Measurements from ENCODE around the gene OAF.
"Not testable (repeated sequence)": the region's sequence is repeated elsewhere in the genome, so short reads cannot be mapped to it uniquely, and the experiment has no call there.

Gene OAF

GRCh38 chr11:120243221-120243620 is 32.4 kb downstream of the OAF start:
- DNase-seq (ENCODE audit: low spot score), result no peak

- DNase-seq (ENCODE audit: low spot score), result no peak
Observed at GRCh38 chr11:120244476-120245365, 33.9 kb downstream of the OAF start.

DNA sequence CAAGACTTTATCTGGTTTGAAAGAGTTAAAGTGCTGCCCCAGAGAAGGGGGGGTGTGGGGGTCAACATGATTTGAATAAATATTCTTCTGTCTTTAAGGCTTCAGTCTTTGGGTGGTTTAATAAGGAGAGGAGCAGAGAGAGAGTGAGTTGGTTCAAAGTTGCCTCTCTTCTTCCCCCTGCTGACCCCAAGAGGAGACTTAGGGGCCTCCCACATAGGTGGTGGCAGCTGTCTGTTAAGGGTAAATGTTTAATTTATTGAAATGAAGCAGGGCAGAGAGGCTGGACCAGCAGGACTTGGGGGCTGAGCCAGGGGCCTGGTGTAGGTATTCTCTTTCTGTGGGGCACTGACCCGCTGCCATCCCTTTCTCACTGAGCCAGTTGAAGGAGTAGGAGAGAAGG is 34.6 kb downstream of the OAF start:
- DNase-seq (ENCODE audit: low spot score), result no peak

DNA sequence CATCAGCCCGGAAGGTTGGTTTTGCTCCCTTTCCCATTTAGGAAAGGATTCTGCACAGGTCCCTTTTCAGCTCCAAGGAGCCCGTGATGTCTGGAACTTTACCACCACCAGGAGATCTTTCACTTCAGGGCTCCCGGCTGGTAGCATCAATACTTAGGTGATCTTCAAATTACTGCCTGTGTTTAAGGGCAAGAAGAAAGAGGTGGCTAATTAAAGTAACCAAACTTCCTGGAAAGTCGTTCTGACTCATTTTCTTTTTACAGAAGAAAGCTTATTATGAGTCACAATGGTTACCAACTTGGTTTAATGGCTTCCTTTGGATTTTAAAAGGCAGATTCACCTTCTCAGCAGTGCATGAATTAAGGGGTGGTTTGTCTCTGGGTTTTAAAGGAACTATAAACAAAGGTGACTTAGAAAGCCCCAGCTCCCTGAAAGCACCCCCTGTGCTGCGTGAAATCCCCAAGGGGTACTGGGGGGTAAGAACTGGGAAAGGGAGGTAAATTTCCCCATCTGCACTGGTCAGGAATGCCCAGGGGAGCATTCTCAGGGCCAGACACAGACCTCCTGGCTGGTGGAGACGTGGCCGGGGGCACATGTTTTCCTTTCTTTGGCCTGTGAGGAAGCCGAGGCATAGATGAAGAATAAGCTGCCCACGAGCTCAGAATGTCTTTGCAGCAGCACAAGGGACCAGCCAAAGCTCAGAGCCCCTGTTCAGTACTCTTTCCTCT is 37.9 kb downstream of the OAF start:
- DNase-seq (ENCODE audit: low spot score), result peak; percentile 51

GRCh38 chr11:120249279-120250262 is 38.7 kb downstream of the OAF start:
- no peak for DNase-seq (ENCODE audit: low spot score)

DNA sequence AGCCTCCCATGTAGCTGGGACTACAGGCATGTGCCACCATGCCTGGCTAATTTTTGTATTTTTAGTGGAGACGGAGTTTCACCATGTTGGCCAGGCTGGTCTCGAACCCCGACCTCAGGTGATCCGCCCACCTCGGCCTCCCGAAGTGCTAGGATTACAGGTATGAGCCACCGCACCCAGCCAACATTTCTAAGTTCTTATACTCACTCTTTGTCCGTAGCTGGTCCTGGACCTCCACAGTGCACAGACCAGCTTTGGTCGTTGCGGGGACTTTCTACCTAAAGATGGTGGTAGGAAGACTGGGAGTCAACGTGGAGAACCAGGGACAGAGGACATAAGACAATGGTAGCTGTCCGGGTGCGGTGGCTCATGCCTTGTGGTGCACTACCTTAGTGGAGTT is 42.5 kb downstream of the OAF start:
- DNase-seq (ENCODE audit: low spot score), result not testable (repeated sequence)

- no peak for DNase-seq (ENCODE audit: low spot score)
Observed at GRCh38 chr11:120254788-120255518, 44.1 kb downstream of the OAF start.

GRCh38 chr11:120255519-120255866 is 44.7 kb downstream of the OAF start:
- DNase-seq (ENCODE audit: low spot score), result no peak

DNA sequence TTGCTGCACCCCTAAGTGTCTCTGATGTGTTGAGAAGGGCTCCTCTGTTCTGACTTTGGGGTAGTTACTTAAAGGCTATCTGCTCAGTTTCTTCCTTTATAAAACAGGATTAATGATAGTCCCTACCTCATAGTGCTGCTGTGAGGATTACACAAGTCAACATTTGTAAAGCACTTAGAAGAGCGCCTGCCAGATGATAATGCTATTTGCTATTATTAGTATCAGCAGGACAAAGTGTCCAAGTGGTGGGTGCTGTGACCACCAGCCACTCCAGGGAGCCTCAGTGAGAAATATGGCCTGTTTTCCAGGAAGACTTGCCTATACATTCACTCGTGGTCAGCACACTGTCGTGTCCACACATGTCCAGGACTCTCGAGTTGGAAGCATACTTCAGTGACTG is 45.3 kb downstream of the OAF start:
- DNase-seq (ENCODE audit: low spot score), result no peak

DNA sequence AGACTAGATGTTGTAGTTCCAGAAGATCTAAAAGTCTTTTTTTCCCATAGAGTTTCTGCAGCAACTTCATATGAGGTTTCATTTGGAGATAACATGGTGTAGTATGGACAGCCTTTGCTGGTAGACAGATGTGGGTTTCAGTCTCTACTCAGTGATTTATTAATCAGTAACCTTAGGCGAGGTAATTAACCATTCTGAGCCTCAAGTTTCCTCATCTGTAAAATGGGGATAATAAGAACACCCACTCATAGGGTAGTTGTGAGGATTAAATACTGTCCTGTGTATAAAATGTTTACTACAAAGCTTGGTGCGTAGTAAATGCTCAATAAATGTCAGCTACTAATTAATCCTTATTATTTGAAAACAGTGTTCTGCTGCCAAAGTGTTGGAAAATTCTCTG is 45.9 kb downstream of the OAF start:
- DNase-seq (ENCODE audit: low spot score), result no peak

DNA sequence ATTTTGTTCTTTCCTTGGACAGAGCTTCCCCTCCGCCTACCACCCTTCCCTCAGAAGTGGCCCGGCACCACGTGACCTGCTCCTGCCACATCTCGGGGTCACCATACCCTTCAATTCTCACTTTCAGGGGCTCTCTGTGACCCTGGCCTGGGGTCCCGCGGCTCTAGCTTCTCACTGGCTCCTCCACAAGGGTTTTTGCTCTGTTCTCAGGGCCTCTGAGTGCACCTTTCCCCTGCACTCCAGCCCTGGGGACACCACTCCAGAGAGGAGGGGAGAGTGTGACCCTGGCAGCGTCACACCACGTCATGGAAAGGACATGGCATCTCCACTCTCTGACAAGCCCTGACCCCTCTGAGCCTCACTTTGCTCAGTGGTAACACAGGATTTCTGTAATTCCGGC is 46.5 kb downstream of the OAF start:
- no peak for DNase-seq (ENCODE audit: low spot score)

DNA sequence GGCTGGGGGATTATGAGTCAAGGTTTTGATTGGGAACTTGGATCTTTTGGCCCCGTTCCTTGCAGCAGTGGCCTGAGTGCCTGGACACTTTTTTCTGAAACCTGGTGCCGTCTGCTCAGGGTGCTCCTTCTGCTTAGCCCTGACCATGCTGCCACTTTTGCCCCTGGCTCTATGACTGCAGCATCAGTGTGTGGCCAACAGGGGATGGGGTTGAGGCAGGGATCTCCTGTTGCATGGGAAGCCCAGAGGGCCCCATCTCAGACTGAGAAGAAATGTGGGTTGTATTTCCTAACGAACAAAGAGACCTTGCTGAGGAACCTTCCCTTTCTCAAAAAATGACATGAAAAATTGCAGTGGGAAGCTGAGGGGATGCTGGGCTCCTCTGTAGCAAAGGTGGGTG is 47.8 kb downstream of the OAF start:
- DNase-seq (ENCODE audit: low spot score), result no peak

- no peak for DNase-seq (ENCODE audit: low spot score)
Observed at GRCh38 chr11:120259241-120259640, 48.4 kb downstream of the OAF start.

- DNase-seq (ENCODE audit: low spot score), result no peak
Observed at GRCh38 chr11:120259988-120260565, 49.2 kb downstream of the OAF start.

DNA sequence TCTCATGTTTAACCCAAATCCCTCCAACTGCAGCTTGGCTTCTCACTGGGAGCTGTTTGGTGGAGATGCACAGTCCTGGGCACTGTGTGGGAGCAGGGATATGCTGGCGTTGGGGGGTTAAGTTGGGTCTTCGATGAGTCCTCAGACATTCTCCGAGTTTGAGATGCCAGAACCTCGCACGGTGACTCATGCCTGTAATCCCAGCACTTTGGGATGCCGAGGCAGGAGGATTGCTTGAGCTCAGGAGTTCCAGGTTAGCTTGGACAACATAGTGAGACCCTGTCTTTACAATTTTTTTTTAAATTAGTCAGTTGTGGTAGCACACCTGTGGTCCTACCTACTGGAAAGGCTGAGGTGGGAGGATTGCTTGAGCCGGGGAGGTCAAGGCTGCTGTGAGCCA is 49.8 kb downstream of the OAF start:
- no peak for DNase-seq (ENCODE audit: low spot score)

DNA sequence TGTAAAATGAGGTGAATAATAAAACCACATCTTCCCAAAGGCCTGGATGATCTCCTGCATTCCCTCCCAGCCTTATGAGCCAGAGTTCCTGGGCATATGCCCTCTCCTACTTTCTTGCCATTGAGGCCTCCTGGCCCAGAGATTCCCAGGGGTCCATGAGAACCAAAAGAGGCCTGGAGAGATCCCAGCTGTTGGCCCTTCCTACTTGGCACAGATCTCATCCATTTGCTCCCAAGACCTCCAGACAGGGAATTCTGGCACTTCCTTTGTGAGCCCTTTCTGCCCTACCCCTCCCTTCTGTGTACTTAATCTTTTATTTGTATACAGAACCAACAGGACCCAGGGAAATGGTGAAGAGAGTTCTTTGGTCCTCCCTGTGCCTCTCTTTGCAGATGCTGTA is 50.5 kb downstream of the OAF start:
- DNase-seq (ENCODE audit: low spot score), result no peak

DNA sequence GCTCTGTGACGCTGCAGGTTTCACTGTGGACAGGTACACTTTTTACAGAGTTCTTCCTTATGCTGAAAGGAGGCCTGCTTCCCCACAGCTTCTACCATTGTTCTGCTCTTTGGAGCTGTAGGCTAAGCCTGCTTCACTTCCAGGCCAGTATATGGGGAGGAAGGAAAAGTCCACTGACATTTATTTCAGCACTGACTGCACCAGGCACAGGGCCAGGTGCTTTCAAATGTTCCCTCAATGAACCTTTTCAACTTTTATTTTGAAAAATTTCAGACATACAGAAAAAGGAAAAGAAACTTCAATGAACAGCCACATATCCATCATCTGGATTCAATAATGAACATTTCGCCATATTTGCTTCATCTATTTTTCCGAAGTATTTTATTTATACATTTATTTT is 51.1 kb downstream of the OAF start:
- DNase-seq (ENCODE audit: low spot score), result no peak

- no peak for DNase-seq (ENCODE audit: low spot score)
Observed at GRCh38 chr11:120267319-120267718, 56.5 kb downstream of the OAF start.

DNA sequence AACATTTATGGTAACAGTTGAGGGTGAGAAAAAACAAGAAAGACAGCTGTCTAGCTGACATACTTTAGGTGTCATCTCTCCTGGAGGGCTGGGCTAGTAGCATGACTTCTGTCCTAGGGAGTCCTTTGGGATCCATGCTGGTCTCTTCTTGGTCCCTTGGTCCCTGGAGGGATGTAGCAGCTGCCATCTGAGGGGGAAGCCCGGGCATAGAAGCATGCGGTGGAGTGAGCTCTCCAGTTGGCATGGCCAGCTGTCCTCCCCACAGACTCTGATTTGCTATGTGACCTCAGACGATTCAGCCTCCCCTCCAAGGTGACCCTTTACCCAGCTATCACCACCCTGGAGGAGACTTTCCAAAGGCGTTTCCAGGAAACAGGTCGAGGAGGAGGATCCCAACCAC is 57.9 kb downstream of the OAF start:
- no peak for DNase-seq (ENCODE audit: low spot score)

DNA sequence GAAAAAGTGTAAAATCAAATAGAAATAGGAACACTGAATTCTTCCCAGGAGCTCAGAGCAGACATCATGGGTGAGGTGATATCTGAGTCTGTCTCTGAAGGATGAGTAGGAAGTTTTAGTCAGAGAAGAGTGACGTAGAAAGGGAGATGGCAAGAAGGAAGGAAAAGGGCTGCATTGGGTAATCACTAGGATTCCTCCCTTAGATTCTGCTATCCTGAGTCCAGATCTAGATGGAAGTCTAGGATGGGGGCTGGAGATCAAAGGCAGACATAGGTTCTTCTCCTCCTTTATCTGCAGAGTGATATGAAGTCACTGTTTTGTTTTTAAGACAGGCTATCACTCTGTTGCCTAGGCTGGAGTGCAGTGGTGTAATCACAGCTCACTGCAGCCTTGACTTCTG is 59.6 kb downstream of the OAF start:
- no peak for DNase-seq (ENCODE audit: low spot score)

DNA sequence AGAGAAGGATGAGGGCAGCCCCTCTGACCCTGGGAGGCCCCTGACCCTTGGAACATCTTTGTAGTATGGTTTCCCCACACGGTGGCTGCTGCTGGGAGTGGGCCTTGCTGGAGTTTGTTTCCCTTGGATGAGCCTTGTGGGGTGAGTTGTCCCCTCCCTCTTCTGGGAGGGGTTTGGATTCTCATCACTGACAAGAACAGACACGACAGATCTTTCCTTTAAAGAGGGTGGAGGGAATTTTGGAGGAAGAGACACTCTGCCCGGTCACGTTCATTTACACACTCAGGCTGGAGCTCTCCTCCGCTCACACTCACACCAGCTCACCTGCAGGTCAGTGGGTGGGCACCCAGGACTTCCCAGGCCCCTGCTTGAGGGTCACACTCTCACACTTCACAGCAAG is 60.8 kb downstream of the OAF start:
- DNase-seq (ENCODE audit: low spot score), result no peak
